ENCODE results near the gene ATP6V1B1.

DNA sequence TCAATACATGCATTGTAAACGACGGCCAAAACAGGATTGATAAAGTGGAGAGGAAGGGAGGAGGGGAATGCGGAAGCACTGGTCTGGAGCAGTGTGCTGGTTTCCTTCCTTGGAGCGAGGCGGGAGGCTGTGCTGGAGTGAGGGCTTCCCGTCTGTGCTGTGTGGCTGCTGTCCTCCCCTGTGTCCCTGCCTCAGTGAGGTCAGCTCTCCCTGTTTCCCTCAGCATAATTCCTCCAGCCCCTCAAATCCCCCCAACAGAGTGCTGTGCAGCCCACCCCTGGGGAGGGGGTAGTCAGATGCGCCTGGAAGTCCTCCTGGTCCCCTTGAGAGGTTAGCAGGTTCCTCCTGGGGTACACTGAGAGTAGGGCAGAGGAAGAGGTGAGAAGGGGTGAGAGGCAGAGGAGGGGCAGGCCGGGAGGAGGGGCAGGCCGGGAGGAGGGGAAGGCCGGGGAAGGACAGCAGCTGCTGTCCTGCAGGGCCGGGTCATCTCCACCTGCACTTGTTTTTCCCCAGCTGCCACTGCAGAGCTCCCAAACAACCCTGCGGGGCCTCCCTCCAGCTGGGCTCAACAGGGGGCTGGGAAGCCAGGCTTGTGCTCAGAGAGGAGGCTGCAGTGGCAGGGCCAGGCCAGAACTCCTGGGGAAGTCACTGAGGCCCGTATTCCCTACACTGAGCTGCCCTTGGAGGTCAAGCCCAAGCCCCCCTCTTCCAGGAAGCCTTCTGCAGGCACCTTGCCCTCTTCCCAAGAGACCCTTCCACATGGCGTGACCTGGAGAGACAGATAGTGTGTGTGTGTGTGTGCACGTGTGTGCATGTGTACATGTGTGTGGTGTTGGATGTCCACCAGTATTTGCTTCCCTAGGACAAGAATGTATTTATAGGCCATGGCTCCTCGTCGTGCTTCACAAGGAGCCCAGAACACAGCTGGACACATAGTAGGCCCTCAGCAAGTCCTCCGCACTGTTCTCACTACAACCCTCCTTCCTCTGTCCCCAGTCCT, 13.2 kb upstream of the ATP6V1B1 start:
- TF ChIP-seq, protein P1, sequence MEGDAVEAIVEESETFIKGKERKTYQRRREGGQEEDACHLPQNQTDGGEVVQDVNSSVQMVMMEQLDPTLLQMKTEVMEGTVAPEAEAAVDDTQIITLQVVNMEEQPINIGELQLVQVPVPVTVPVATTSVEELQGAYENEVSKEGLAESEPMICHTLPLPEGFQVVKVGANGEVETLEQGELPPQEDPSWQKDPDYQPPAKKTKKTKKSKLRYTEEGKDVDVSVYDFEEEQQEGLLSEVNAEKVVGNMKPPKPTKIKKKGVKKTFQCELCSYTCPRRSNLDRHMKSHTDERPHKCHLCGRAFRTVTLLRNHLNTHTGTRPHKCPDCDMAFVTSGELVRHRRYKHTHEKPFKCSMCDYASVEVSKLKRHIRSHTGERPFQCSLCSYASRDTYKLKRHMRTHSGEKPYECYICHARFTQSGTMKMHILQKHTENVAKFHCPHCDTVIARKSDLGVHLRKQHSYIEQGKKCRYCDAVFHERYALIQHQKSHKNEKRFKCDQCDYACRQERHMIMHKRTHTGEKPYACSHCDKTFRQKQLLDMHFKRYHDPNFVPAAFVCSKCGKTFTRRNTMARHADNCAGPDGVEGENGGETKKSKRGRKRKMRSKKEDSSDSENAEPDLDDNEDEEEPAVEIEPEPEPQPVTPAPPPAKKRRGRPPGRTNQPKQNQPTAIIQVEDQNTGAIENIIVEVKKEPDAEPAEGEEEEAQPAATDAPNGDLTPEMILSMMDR (IDR thresholded peaks at IDR 0.05) = no peak
- no peak for TF ChIP-seq POLR2A (IDR thresholded peaks at IDR 0.05)
